Measurements from ENCODE around the gene MYRIP. TPM values are rescaled to one million over a fixed set of nuclear protein-coding genes. Genes with fewer than 3 reads are reported as not detected.

MYRIP gene
- total RNA-seq, 1 experiment from 2014 or later: not detected

DNA sequence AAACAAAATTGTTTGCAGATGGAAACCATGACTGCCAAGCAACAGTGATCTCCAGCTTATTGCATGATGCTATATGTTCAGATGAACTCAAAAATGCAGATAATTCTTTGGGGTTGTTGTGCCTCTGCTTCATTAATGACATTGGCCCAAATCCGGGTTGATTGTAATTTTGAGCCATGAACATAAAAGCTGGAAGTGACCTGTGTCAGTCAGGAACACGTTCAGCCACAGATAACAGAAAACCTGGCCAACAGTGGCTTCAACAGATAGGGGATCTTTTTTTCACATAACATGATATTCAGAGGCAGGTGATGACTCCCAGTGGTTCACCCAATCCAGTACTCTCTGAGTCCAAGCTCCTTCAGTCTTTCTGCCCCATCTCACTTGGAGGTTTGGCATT is 423.2 kb downstream of the MYRIP start:
- no peaks in the 10 kb centered on the region for H3K9me3 ChIP-seq (ENCODE audit: low read length)
- no peaks in the 10 kb centered on the region for H3K79me2 ChIP-seq (ENCODE audit: low read length)
- intact Hi-C loops (cut with micrococcal nuclease): no loop called here
- no peaks in the 10 kb centered on the region for H3F3A ChIP-seq (ENCODE audit: low read length, unreplicated experiment)
- H3K27ac ChIP-seq (ENCODE audit: low read length): no peak overlapping the region
- H3K9ac ChIP-seq (ENCODE audit: low read length): no peak overlapping the region
- no peak overlapping the region for H2AFZ ChIP-seq (ENCODE audit: low read length)
- H3K4me1 ChIP-seq (ENCODE audit: insufficient read depth, low read length): no peaks in the 10 kb centered on the region
- no peak for TF ChIP-seq EZH2phosphoT487 (IDR thresholded peaks at IDR 0.05; ENCODE audit: borderline replicate concordance, low read length)
- TF ChIP-seq, protein P1, sequence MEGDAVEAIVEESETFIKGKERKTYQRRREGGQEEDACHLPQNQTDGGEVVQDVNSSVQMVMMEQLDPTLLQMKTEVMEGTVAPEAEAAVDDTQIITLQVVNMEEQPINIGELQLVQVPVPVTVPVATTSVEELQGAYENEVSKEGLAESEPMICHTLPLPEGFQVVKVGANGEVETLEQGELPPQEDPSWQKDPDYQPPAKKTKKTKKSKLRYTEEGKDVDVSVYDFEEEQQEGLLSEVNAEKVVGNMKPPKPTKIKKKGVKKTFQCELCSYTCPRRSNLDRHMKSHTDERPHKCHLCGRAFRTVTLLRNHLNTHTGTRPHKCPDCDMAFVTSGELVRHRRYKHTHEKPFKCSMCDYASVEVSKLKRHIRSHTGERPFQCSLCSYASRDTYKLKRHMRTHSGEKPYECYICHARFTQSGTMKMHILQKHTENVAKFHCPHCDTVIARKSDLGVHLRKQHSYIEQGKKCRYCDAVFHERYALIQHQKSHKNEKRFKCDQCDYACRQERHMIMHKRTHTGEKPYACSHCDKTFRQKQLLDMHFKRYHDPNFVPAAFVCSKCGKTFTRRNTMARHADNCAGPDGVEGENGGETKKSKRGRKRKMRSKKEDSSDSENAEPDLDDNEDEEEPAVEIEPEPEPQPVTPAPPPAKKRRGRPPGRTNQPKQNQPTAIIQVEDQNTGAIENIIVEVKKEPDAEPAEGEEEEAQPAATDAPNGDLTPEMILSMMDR (conservative IDR thresholded peaks at IDR 0.05; ENCODE audit: low read depth, low read length): no peak
- no peak for TF ChIP-seq EZH2 (IDR thresholded peaks at IDR 0.05; ENCODE audit: low read length, unreplicated experiment)
- peaks cover 54% of the 10 kb centered on the region for H3K27me3 ChIP-seq (ENCODE audit: low read length)
- H3K9me2 ChIP-seq (replicated peaks; ENCODE audit: low read length): no peaks in the 10 kb centered on the region
- no peak overlapping the region for H3K4me3 ChIP-seq (ENCODE audit: low read length)
- H3K36me3 ChIP-seq (ENCODE audit: low read depth, low read length): no peaks in the 10 kb centered on the region
- no TSS peak for BruUV-seq (replicated peaks)
- no peak for DNase-seq
- no peak for ATAC-seq
- no peak overlapping the region for H3K4me2 ChIP-seq (ENCODE audit: low read length)
- no peaks in the 10 kb centered on the region for H4K20me1 ChIP-seq (ENCODE audit: low read length)
- CTCF ChIA-PET: interaction anchor here (0.6 kb wide), 1 partner anchor 56 kb away, joined by 3 read pairs; no protein-coding TSS in a partner anchor
- POLR2A ChIA-PET (ENCODE audit: unreplicated experiment): no interaction called here

DNA sequence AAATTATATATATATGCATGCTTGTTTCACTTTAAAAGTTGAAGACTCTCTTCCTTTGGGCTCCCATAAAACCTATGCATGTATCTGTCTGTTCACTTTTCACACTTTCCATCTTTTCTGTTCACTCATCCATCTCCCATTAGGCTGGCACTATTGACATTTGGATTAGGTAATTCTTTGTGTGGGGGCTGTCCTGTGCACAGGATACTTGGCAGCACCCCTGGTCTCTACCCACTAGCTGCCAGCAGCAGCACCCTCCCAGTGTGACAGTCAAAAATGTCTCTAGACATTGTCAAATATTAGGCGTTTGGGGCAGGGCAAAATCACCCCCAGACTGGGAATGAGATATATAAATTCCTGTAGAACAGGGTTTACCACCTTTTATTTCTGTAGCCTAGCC is 427.8 kb downstream of the MYRIP start:
- Histone ChIP-seq H3K27ac (ENCODE audit: low read length) (no peak overlapping the region), H3K79me2 (ENCODE audit: low read length) (no peaks in the 10 kb centered on the region), H3K9me3 (ENCODE audit: low read length) (no peaks in the 10 kb centered on the region), H3K4me3 (ENCODE audit: low read length) (no peak overlapping the region), H3F3A (ENCODE audit: low read length, unreplicated experiment) (no peaks in the 10 kb centered on the region), H3K27me3 (ENCODE audit: low read length) (peaks cover 22% of the 10 kb centered on the region; the same call in 1 of the 2 replicates), H3K4me2 (ENCODE audit: low read length) (no peak overlapping the region), H3K4me1 (ENCODE audit: insufficient read depth, low read length) (no peaks in the 10 kb centered on the region), H2AFZ (ENCODE audit: low read length) (no peak overlapping the region), H3K9ac (ENCODE audit: low read length) (no peak overlapping the region), H3K36me3 (ENCODE audit: low read depth, low read length) (no peaks in the 10 kb centered on the region), H3K9me2 (replicated peaks; ENCODE audit: low read length) (no peaks in the 10 kb centered on the region), H4K20me1 (ENCODE audit: low read length) (no peaks in the 10 kb centered on the region)
- no peak for TF ChIP-seq EZH2 (IDR thresholded peaks at IDR 0.05; ENCODE audit: low read length, unreplicated experiment)
- no peak for TF ChIP-seq EZH2phosphoT487 (IDR thresholded peaks at IDR 0.05; ENCODE audit: borderline replicate concordance, low read length)
- TF ChIP-seq, protein P1 (conservative IDR thresholded peaks at IDR 0.05; ENCODE audit: low read depth, low read length): no peak
- intact Hi-C loops (cut with micrococcal nuclease): no loop called here
- BruUV-seq (replicated peaks): no TSS peak
- ATAC-seq (no peak), DNase-seq (no peak)
- ChIA-PET CTCF (no interaction called here), POLR2A (ENCODE audit: unreplicated experiment) (no interaction called here)

DNA sequence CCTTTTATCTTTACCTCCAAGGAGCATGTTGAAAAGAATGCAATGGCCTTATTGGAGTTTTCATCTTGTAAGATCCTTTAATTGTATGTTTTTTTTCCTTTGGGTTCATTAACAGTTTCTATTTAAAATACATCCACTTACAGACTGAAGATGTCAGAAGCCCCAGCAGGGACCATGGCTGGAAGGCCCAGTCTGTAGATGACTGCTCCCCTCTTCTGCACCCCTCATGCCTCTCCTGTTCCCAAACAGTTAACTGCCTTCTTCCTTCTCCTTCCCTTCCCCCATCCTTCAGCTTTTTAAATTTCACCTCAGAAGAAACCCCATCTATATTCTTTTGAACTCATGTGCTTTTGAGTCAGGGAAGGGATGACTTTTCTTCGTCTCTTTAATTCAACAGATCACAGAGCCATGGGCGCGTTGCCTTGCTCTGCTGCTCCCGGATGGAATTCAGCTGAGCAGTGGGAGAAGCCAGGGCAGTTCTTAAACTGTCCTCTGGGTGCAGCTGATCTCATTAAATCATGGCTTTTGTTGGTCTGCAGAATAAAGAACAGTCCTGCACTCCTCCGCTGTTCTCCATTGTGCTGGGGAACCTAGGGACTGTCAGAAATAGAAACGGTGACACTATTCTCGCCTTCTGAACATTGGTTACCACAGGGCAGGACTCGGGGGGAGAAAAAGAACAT is 428.6 kb downstream of the MYRIP start:
- H4K20me1 ChIP-seq (ENCODE audit: low read length): no peaks in the 10 kb centered on the region
- H3K9me3 ChIP-seq (ENCODE audit: low read length): no peaks in the 10 kb centered on the region
- H3K4me3 ChIP-seq (ENCODE audit: low read length): no peak overlapping the region
- POLR2A ChIA-PET (ENCODE audit: unreplicated experiment): no interaction called here
- no peaks in the 10 kb centered on the region for H3K4me1 ChIP-seq (ENCODE audit: insufficient read depth, low read length)
- CTCF ChIA-PET: no interaction called here
- intact Hi-C loops (cut with micrococcal nuclease): no loop called here
- DNase-seq: peak; percentile 18
- BruUV-seq (replicated peaks): no TSS peak
- H3K36me3 ChIP-seq (ENCODE audit: low read depth, low read length): no peaks in the 10 kb centered on the region
- TF ChIP-seq, protein P1 (conservative IDR thresholded peaks at IDR 0.05; ENCODE audit: low read depth, low read length): peak; percentile 36; the same call in 1 of the 2 replicates
- TF ChIP-seq EZH2 (IDR thresholded peaks at IDR 0.05; ENCODE audit: low read length, unreplicated experiment): no peak
- H2AFZ ChIP-seq (ENCODE audit: low read length): no peak overlapping the region
- peaks cover 13% of the 10 kb centered on the region; the same call in 1 of the 2 replicates for H3K27me3 ChIP-seq (ENCODE audit: low read length)
- ATAC-seq: peak; percentile 48
- H3K9ac ChIP-seq (ENCODE audit: low read length): no peak overlapping the region
- no peak overlapping the region for H3K4me2 ChIP-seq (ENCODE audit: low read length)
- no peaks in the 10 kb centered on the region for H3K9me2 ChIP-seq (replicated peaks; ENCODE audit: low read length)
- H3F3A ChIP-seq (ENCODE audit: low read length, unreplicated experiment): no peaks in the 10 kb centered on the region
- H3K27ac ChIP-seq (ENCODE audit: low read length): no peak overlapping the region
- no peaks in the 10 kb centered on the region for H3K79me2 ChIP-seq (ENCODE audit: low read length)
